B cell (primary cell): Measurements from ENCODE around the gene SHANK1.

Source experiments
- CTCF ChIP-seq: fragments of 200-600 bp; IDR thresholded peaks from one replicate; pipeline ENCODE4 v1.8.0; 2022; ENCODE audit warnings: antibody characterized with exemption, mild to moderate bottlenecking
- EZH2 ChIP-seq: IDR thresholded peaks from 2 replicates; pipeline ENCODE4 v1.6.1; 2012; ENCODE audit warnings: borderline replicate concordance, low read depth, mild to moderate bottlenecking, moderate library complexity, low read length; ENCODE audit not compliant: insufficient read depth, poor library complexity, severe bottlenecking

- TF ChIP-seq CTCF (no peak), EZH2 (no peak)
These were observed 91.1 kb downstream of the SHANK1 start for GRCh38 chr19:50628551-50628950.
